Psoas muscle (tissue), 8 donors: ENCODE results near the gene JPH2. TPM values are rescaled to one million over a fixed set of nuclear protein-coding genes. Genes with fewer than 3 reads are reported as not detected.

ENCODE experiments used
- ATAC-seq, 4 donors: fragments of 200-7000 bp; cut with Tn5 transposase; one replicate each; pipeline ENCODE4 v1.9.1; 2020; ENCODE audit warnings: moderate library complexity in 3 of 4, mild to moderate bottlenecking in 2 of 4
- DNase-seq, 2 donors: peaks; one replicate each; pipeline ENCODE4 v3.0.0-alpha.2; 2020
- H3K27ac ChIP-seq: fragments of 200-600 bp; one replicate; pipeline ENCODE4 v1.8.0; 2022
- H3K27me3 ChIP-seq, 3 donors: fragments of 200-600 bp in 1 of 3; one replicate each; pipeline versions ENCODE4 v1.6.1 to v1.8.0; 2013 to 2022; ENCODE audit warnings: low read length in 2 of 3, mild to moderate bottlenecking in 2 of 3, moderate library complexity in 1 of 3; ENCODE audit not compliant: insufficient read depth in 3 of 3
- H3K36me3 ChIP-seq, 2 donors: fragments of 200-600 bp in 1 of 2; one replicate each; pipeline versions ENCODE4 v1.6.1 to v1.8.0; 2013 to 2022; ENCODE audit warnings: low read depth in 1 of 2, mild to moderate bottlenecking in 1 of 2, moderate library complexity in 1 of 2; ENCODE audit not compliant: insufficient read depth in 1 of 2
- H3K4me1 ChIP-seq: fragments of 200-600 bp; one replicate; pipeline ENCODE4 v1.8.0; 2022
- H3K4me3 ChIP-seq: fragments of 200-600 bp; one replicate; pipeline ENCODE4 v1.8.0; 2022; ENCODE audit warnings: mild to moderate bottlenecking
- H3K9me3 ChIP-seq: fragments of 200-600 bp; one replicate; pipeline ENCODE4 v1.8.0; 2022
- WGBS, 3 donors: extraction: QIAGEN DNeasy Blood & Tissue Kit; methylation state at CpG; one replicate each; pipeline versions ENCODE4 v1.1.6 to v1.1.7; 2013; 5-methylcytosine and 5-hydroxymethylcytosine counted together
- intact Hi-C, 2 donors: fragments of 100-400 bp; cut with DNase I; formaldehyde crosslinking; loops; one replicate each; pipeline versions ENCODE4 v1.11.0 to v1.14.2; 2022
- polyA plus RNA-seq, 3 donors: library from polyadenylated mRNA; stranded (reverse); fragments of 200-250 nt; gene quantifications; one replicate each; pipeline ENCODE4 v1.2.3, GENCODE V29; 2013
- total RNA-seq, 4 donors: library from RNA; stranded (reverse); fragmentation: NEBNext Ultra II Directional in 2 of 4; extraction: Animal tissue kit (Norgen Biotek cat#: 25700) in 2 of 4; gene quantifications; one replicate each; pipeline versions ENCODE4 v1.2.1 to v1.2.4, GENCODE V29; 2021 to 2023
- TF ChIP-seq, protein P1 (sequence below): fragments of 200-600 bp; IDR thresholded peaks from one replicate; pipeline ENCODE4 v1.8.0; 2022; ENCODE audit warnings: antibody characterized with exemption
- donor health status: healthy with polysubstance abuse.
- donor health status: DM: no; HTN: no; CAD: no; lungs with moderate emphysema.
- donor health status: Bipolar disorder and iron deficiency.
- donor health status: healthy.
- donor health status: DM: yes; HTN: yes; CAD: no.
- donor health status: DM: no; HTN: no; CAD: no.
- donor health status: DM: no; HTN: no; CAD: no.
- donor health status: DM: yes; HTN: yes; CAD: no.

JPH2 gene
- total and polyA plus RNA-seq, 7 donors: 13.5 to 145 (median 48.0) TPM

DNA sequence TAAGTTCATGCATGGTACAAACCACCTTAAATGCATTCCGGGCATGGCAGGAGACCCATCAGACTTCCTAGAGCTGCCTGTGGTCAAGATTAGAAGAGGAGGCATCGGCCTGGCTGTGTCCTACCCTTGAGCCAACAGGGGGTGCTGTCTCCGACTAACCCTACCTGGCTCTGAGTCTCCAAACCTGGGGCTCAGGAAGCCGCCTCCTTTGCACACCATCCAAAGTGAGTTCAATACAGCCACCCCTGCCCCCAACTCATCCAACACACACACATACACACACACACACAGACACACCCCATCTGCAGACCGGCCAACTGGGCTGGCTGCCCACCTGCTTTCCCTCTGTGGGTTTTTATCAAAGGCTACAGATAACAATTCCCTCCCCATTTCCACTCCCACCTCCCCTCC is 77.0 kb downstream of the JPH2 start:
- Histone ChIP-seq H3K4me1 (peaks cover 4% of the 10 kb centered on the region), H3K27ac (no peak overlapping the region), H3K27me3 (no peaks in the 10 kb centered on the region), H3K4me3 (no peak overlapping the region), H3K36me3 (peaks cover 3 to 8% of the 10 kb centered on the region in 2 donors), H3K9me3 (no peaks in the 10 kb centered on the region)
- TF ChIP-seq, protein P1, sequence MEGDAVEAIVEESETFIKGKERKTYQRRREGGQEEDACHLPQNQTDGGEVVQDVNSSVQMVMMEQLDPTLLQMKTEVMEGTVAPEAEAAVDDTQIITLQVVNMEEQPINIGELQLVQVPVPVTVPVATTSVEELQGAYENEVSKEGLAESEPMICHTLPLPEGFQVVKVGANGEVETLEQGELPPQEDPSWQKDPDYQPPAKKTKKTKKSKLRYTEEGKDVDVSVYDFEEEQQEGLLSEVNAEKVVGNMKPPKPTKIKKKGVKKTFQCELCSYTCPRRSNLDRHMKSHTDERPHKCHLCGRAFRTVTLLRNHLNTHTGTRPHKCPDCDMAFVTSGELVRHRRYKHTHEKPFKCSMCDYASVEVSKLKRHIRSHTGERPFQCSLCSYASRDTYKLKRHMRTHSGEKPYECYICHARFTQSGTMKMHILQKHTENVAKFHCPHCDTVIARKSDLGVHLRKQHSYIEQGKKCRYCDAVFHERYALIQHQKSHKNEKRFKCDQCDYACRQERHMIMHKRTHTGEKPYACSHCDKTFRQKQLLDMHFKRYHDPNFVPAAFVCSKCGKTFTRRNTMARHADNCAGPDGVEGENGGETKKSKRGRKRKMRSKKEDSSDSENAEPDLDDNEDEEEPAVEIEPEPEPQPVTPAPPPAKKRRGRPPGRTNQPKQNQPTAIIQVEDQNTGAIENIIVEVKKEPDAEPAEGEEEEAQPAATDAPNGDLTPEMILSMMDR: no peak
- 35 to 57% (median 47%) methylated on average over 5 of the region's 5 CpGs for WGBS, 3 donors
- intact Hi-C loops: loop anchor here in 1 of 2 donors (10.0 kb wide), 1 partner anchor 365 kb away; the partner anchor contains the start of gene TTPAL
- DNase-seq: no peak
- peak in 2 of 4 donors; percentile 11 to 31 for ATAC-seq

DNA sequence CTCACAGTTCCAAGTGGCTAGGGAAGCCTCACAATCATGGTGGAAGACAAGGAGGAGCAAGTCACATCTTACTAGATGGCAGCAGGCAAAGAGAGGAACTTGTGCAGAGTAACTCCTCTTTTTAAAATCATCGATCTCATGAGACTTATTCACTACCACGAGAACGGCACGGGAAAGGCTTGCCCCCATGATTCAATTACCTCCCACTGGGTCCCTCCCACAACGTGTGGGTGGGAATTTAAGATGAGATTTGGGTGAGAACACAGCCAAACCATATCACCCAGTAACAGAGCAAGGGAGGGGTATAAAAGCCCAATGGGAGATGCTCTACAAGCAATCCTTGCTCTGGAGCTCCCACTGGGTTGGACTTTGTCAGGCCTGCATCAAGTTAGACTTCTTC is 80.4 kb downstream of the JPH2 start:
- H3K27me3 ChIP-seq: no peaks in the 10 kb centered on the region
- intact Hi-C loops: no loop called here
- H3K36me3 ChIP-seq: no peaks in the 10 kb centered on the region
- TF ChIP-seq, protein P1: no peak
- no peak for ATAC-seq
- DNase-seq: no peak
- H3K4me1 ChIP-seq: no peaks in the 10 kb centered on the region
- no peaks in the 10 kb centered on the region for H3K9me3 ChIP-seq
- H3K4me3 ChIP-seq: no peak overlapping the region
- H3K27ac ChIP-seq: no peak overlapping the region
- WGBS, 3 donors: 54 to 65% (median 55%) methylated on average over 5 of the region's 5 CpGs

DNA sequence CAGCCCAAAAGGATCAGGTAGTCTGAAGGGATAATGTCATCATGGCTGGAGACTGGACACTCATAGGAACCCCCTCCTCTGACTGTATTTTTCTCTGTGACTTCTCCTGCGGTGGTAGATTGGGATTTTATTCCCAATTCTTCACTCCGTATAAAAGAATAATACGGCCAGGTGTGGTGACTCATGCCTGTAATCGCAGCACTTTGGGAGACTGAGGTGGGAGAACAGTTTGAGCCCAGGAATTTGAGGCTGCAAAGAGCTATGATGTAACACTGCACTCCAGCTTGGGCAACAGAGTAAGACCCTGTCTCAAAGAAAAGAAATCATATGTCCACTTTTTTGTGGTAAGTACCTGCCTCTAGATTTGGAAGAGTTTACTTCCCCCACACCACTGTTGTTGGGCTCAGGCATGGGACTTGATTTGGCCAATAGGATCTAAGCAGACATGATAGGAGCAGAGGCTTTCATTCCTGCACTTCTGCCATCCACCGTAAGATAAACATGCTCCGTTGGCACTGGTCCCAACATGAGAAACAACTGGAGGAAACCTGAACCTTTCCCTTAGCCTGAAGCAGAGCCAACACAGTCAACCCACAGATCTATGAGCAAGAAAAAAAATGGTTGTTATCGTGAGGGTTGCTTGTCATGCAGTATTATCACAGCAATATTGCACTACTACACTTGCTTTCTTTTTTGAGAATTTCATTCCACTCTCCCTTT is 82.0 kb downstream of the JPH2 start:
- DNase-seq (no peak), ATAC-seq (peak; percentile 71 to 87 (median 78))
- TF ChIP-seq, protein P1: no peak
- H3K27ac ChIP-seq: peak overlapping the region; percentile 50
- H3K4me3 ChIP-seq: no peak overlapping the region
- no peaks in the 10 kb centered on the region for H3K36me3 ChIP-seq
- intact Hi-C loops: no loop called here
- WGBS, 3 donors: 20 to 34% (median 31%) methylated on average over 7 of the region's 7 CpGs
- no peaks in the 10 kb centered on the region for H3K9me3 ChIP-seq
- H3K27me3 ChIP-seq: no peaks in the 10 kb centered on the region
- H3K4me1 ChIP-seq: no peaks in the 10 kb centered on the region

DNA sequence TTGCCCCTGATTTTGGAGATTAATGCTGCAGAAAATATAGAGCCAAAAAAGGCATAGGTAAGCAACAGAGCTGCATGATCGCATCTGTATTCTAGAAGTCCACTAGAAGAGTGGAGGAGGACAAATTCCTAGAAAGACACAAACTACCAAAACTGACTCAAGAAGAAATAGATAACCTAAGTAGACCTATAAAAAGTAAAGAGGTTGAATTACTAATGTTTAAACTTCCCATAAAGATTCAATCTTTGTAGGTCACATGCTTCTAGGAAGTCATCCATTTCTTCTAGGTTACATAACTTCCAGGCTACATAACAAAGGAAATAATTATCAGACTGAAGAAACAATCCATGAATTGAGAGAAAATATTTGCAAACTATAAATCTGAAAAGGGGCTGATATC is 84.4 kb downstream of the JPH2 start:
- no peak for ATAC-seq
- 94 to 98% (median 97%) methylated on average over 1 of the region's 1 CpG for WGBS, 3 donors
- DNase-seq: no peak
- H3K36me3 ChIP-seq: no peaks in the 10 kb centered on the region
- no peaks in the 10 kb centered on the region for H3K27me3 ChIP-seq
- TF ChIP-seq, protein P1: no peak
- intact Hi-C loops: no loop called here
- no peak overlapping the region for H3K27ac ChIP-seq
- no peak overlapping the region for H3K4me3 ChIP-seq
- peaks cover 6% of the 10 kb centered on the region for H3K4me1 ChIP-seq
- H3K9me3 ChIP-seq: no peaks in the 10 kb centered on the region

DNA sequence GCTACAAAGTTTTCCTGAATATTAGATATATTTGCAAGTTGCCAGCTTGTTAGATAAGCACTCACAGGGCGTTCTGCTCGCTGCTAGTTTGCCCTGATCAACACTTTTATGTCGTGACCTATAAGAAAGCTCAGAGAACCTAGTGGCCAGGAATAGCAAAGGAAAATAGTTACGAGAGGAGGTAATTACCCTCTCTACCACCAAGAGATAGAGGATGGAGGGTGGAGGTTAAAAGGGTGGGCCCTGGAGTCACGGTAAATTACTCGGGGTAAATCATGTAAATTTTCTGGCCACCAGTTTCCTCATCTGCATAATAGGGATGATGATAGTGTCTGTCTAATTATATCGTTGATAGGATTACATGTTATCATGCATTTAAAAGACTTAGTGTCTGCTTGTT is 87.2 kb downstream of the JPH2 start:
- TF ChIP-seq, protein P1: no peak
- ATAC-seq (no peak), DNase-seq (no peak)
- Histone ChIP-seq H3K36me3 (no peaks in the 10 kb centered on the region), H3K4me3 (no peak overlapping the region), H3K9me3 (no peaks in the 10 kb centered on the region), H3K27ac (no peak overlapping the region), H3K4me1 (peaks cover 6% of the 10 kb centered on the region), H3K27me3 (no peaks in the 10 kb centered on the region)
- intact Hi-C loops: no loop called here
- WGBS, 3 donors: 61 to 66% (median 63%) methylated on average over 7 of the region's 7 CpGs
